ENCODE results near the gene SLC22A15. TPM values are rescaled to one million over a fixed set of nuclear protein-coding genes. Genes with fewer than 3 reads are reported as not detected.

The SLC22A15 gene
- total and polyA plus RNA-seq, 5 donors from 2014 or later = 0.03 to 0.17 TPM; not detected in 3

DNA sequence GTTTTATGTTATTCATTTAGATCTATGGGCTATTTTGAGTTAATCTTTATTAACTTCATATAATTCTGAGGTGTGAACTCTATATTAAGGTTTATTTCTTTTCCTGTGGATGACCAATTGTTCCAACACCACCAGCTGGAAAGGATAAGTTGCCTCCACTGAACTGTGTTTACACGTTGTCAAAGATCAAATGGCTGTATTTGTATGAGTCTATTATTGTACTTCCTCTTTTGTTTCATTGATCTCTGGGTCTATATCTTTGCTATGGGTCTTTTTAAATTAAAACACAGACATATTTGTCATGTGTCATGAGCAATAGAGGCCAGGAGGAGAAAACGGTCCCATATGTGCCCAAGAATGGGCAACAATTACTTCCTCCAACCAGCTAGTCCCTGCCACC lies 129.7 kb downstream of the SLC22A15 start:
- no peak overlapping the region for H3K4me3 Mint-ChIP-seq
- no peak overlapping the region for H3K27ac ChIP-seq (ENCODE audit: insufficient read depth, low read length, poor library complexity, severe bottlenecking)
- no peaks in the 10 kb centered on the region for H3K36me3 Mint-ChIP-seq
- no peaks in the 10 kb centered on the region for H3K4me1 ChIP-seq (ENCODE audit: control insufficient read depth, insufficient read depth, low read length, poor library complexity, severe bottlenecking)
- DNase-seq = no peak
- H3K36me3 ChIP-seq (ENCODE audit: control insufficient read depth, insufficient read depth, low read length) = no peaks in the 10 kb centered on the region
- H3K27me3 ChIP-seq (ENCODE audit: control insufficient read depth, insufficient read depth, low read length) = peaks cover 7% of the 10 kb centered on the region
- no peak overlapping the region for H3K4me3 ChIP-seq (ENCODE audit: low read depth, low read length)
- no peak overlapping the region for H3K27ac Mint-ChIP-seq
- peaks cover 24% of the 10 kb centered on the region for H3K27me3 Mint-ChIP-seq
- no peaks in the 10 kb centered on the region for H3K9me3 Mint-ChIP-seq
- no peaks in the 10 kb centered on the region for H3K4me1 Mint-ChIP-seq
- H3K9me3 ChIP-seq (ENCODE audit: control insufficient read depth in 2 of 2, low read length in 2 of 2) = no peaks in the 10 kb centered on the region
- no peak for ATAC-seq (ENCODE audit: low read depth in 2 of 2)

DNA sequence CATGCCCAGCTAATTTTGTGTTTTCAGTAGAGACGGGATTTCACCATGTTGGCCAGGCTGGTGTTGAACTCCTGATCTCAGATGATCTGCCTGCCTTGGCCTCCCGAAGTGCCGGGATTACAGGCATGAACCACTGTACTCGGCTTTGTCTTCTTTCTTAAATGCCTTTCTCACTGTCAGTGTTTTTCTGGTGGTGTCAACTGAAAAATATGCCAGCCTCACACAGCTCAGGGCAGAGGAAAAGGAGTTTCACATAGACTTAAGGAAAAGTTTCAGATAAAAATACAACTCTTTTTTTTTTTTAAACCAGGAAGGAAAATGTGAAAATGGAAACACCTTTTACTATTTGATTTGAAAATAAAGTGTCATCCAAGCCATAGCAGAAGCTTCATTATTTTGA lies 130.3 kb downstream of the SLC22A15 start:
- H3K4me3 Mint-ChIP-seq = no peak overlapping the region
- no peaks in the 10 kb centered on the region for H3K4me1 Mint-ChIP-seq
- H3K27me3 Mint-ChIP-seq = peaks cover 27% of the 10 kb centered on the region
- H3K9me3 Mint-ChIP-seq = peaks cover 0 to 2% (median 0%) of the 10 kb centered on the region in 7 donors
- no peaks in the 10 kb centered on the region for H3K36me3 Mint-ChIP-seq
- H3K4me1 ChIP-seq (ENCODE audit: control insufficient read depth, insufficient read depth, low read length, poor library complexity, severe bottlenecking) = no peaks in the 10 kb centered on the region
- H3K27ac ChIP-seq (ENCODE audit: insufficient read depth, low read length, poor library complexity, severe bottlenecking) = no peak overlapping the region
- H3K4me3 ChIP-seq (ENCODE audit: low read depth, low read length) = no peak overlapping the region
- H3K27me3 ChIP-seq (ENCODE audit: control insufficient read depth, insufficient read depth, low read length) = peaks cover 8% of the 10 kb centered on the region
- H3K9me3 ChIP-seq (ENCODE audit: control insufficient read depth in 2 of 2, low read length in 2 of 2) = no peaks in the 10 kb centered on the region
- ATAC-seq (ENCODE audit: low read depth in 2 of 2) (no peak), DNase-seq (no peak)
- no peak overlapping the region for H3K27ac Mint-ChIP-seq
- no peaks in the 10 kb centered on the region for H3K36me3 ChIP-seq (ENCODE audit: control insufficient read depth, insufficient read depth, low read length)

DNA sequence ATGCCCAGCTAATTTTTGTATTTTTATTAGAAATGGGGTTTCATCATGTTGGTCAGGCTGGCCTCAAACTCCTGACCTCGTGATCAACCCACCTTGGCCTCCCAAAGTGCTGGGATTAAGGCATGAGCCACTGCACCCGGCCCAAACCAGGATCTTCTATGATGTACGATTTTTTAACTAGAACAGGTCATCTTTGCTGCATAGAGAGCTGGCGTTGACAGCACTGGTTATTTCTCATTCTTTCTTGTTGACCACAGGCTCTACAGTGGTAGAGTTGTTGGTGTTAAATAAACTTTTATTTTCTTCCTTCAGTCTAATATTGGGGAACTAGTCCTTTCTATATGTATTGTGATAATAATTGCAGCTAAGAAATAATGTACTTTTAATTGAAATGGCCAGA lies 131.1 kb downstream of the SLC22A15 start:
- no peaks in the 10 kb centered on the region for H3K9me3 ChIP-seq (ENCODE audit: control insufficient read depth in 2 of 2, low read length in 2 of 2)
- Mint-ChIP-seq H3K27me3 (peaks cover 25% of the 10 kb centered on the region), H3K9me3 (peaks cover 0 to 2% (median 0%) of the 10 kb centered on the region in 7 donors), H3K4me1 (no peaks in the 10 kb centered on the region), H3K27ac (no peak overlapping the region), H3K36me3 (no peaks in the 10 kb centered on the region), H3K4me3 (no peak overlapping the region)
- no peak for DNase-seq
- H3K27me3 ChIP-seq (ENCODE audit: control insufficient read depth, insufficient read depth, low read length) = peaks cover 10% of the 10 kb centered on the region
- H3K27ac ChIP-seq (ENCODE audit: insufficient read depth, low read length, poor library complexity, severe bottlenecking) = no peak overlapping the region
- H3K4me1 ChIP-seq (ENCODE audit: control insufficient read depth, insufficient read depth, low read length, poor library complexity, severe bottlenecking) = no peaks in the 10 kb centered on the region
- ATAC-seq (ENCODE audit: low read depth in 2 of 2) = no peak
- H3K36me3 ChIP-seq (ENCODE audit: control insufficient read depth, insufficient read depth, low read length) = no peaks in the 10 kb centered on the region
- H3K4me3 ChIP-seq (ENCODE audit: low read depth, low read length) = no peak overlapping the region

DNA sequence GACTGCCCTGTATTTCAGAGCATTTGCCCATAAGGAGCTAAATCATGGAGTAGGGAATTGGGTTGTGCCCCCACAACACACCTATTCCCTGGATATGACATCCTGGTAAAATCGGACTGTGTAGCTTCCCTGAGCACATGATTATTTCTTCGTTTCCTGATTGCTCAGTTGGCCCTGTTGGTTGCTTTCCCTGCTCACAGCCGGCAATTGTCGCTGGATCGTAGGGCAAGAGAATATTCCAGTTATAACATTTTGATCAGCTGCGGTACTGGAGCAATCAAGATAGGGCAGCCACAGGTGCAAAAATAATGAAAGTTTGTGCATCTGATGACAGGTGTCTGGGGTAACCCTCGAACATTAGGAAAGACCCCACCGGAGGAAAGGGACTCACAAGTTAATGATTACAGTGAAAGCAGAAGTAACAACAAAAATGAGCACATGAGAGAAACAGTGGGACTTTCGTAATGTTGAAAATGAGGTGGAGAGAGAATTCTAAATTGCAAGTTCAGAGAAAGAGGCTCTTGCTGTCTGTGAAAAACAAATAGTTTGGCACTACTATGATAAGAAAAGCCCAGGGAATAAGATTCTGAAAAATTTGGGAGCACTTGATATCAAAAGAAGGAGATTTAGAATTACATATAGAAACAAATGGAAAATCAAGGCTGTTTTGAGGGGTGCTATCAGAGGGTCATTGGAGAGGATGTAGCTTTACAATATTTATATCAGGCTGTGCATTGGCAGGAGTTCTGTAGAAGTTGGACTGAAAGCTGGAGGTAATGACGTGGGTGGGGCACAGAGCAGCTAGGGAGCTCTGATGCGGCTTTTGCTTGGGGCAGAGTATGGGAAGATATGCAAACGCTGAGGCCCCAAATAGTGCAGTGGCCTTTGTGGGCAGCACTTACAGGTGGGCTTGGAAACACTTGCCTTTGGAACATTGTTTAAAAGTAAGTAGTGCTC lies 134.5 kb downstream of the SLC22A15 start, which contains the start of gene MAB21L3:
Gene MAB21L3 (plus strand): TSS at position 833 of the 957 bp plus-strand sequence. CDS start 1,217 bp downstream, outside the sequence.
- no peak within 1 kb of the TSS for H3K4me3 Mint-ChIP-seq

DNA sequence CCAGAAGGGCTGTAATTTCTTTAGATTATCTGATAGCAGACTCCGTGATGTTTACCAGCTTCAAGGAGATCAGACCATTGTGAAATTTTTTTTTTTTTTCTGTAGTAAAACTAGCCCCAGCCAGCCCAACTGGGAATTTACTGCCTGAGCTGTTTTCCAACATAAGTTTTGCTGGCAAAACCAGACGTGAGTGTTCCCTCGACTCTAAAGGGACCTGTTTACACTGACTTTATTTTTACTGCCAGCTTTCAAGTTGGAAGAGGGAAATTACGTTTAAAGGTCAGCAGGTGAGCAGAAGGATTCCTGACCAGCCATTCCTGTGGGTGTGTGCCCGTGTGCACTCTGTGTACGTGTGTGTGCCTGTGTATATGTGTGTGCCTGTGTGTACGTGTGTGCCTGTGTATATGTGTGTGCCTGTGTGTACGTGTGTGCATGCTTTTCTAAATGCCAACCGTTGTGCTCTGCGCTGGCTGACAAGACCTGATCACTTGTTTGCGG lies 135.3 kb downstream of the SLC22A15 start:
- Mint-ChIP-seq H3K36me3 (no peaks in the 10 kb centered on the region), H3K9me3 (peaks cover 0 to 2% (median 0%) of the 10 kb centered on the region in 7 donors), H3K4me3 (no peak overlapping the region), H3K4me1 (no peaks in the 10 kb centered on the region), H3K27me3 (peaks cover 34% of the 10 kb centered on the region), H3K27ac (no peak overlapping the region)
- no peak overlapping the region for H3K4me3 ChIP-seq (ENCODE audit: low read depth, low read length)
- no peaks in the 10 kb centered on the region for H3K4me1 ChIP-seq (ENCODE audit: control insufficient read depth, insufficient read depth, low read length, poor library complexity, severe bottlenecking)
- H3K9me3 ChIP-seq (ENCODE audit: control insufficient read depth in 2 of 2, low read length in 2 of 2) = no peaks in the 10 kb centered on the region
- DNase-seq (no peak), ATAC-seq (ENCODE audit: low read depth in 2 of 2) (no peak)
- H3K27me3 ChIP-seq (ENCODE audit: control insufficient read depth, insufficient read depth, low read length) = peaks cover 12% of the 10 kb centered on the region
- H3K36me3 ChIP-seq (ENCODE audit: control insufficient read depth, insufficient read depth, low read length) = no peaks in the 10 kb centered on the region
- H3K27ac ChIP-seq (ENCODE audit: insufficient read depth, low read length, poor library complexity, severe bottlenecking) = no peak overlapping the region

More for the DNA sequence above, 134.5 kb downstream of the SLC22A15 start, which contains the start of gene MAB21L3:
- H3K4me1 Mint-ChIP-seq = no peaks in the 10 kb centered on the region
- Histone ChIP-seq H3K4me3 (ENCODE audit: low read depth, low read length) (no peak within 1 kb of the TSS), H3K27ac (ENCODE audit: insufficient read depth, low read length, poor library complexity, severe bottlenecking) (no peak within 1 kb of the TSS), H3K9me3 (ENCODE audit: control insufficient read depth in 2 of 2, low read length in 2 of 2) (no peaks in the 10 kb centered on the region), H3K4me1 (ENCODE audit: control insufficient read depth, insufficient read depth, low read length, poor library complexity, severe bottlenecking) (no peaks in the 10 kb centered on the region), H3K27me3 (ENCODE audit: control insufficient read depth, insufficient read depth, low read length) (peaks cover 12% of the 10 kb centered on the region), H3K36me3 (ENCODE audit: control insufficient read depth, insufficient read depth, low read length) (no peaks in the 10 kb centered on the region)
- ATAC-seq (ENCODE audit: low read depth in 2 of 2) (no peak), DNase-seq (no peak)
- peak within 1 kb of the TSS in 1 of 3 donors; percentile 21 for H3K27ac Mint-ChIP-seq
- peaks cover 33% of the 10 kb centered on the region for H3K27me3 Mint-ChIP-seq
- no peaks in the 10 kb centered on the region for H3K36me3 Mint-ChIP-seq
- H3K9me3 Mint-ChIP-seq = peaks cover 0 to 2% (median 0%) of the 10 kb centered on the region in 7 donors

DNA sequence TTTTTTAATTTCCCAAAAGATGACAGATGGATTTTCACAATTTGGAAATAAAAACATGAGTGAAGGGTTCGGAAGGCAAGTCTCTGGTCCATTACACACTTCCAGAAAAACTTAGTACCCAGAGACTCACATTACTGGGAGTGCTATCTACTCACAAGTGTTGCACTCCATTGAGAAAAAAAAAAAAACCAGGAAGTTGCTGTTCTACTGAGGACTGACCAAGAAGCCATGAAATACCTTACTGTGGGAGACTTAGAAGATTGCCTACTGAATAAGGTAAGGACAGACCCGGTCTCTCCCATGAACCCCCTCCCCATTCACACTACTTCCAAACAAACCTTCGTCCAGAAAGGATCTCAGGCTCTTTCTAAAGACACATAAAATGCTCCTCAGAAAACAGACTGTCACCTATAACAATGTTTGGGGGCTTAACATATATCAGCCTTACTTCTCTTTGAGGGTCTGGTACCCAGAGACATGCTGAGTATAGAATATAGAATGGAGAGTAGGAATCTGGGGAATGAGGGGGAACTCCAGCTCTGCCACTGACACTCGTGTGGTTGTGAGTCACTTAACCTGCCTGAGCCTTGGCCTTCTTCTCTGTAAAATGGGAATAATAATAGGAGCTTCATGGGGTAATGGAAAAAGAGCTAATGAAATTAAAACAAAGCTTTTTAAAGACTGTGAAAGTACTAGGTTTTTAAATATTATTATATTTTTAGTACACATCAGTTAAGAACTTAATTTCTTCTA lies 136.3 kb downstream of the SLC22A15 start:
- ATAC-seq (ENCODE audit: low read depth in 2 of 2) = no peak
- H3K4me1 Mint-ChIP-seq = no peaks in the 10 kb centered on the region

DNA sequence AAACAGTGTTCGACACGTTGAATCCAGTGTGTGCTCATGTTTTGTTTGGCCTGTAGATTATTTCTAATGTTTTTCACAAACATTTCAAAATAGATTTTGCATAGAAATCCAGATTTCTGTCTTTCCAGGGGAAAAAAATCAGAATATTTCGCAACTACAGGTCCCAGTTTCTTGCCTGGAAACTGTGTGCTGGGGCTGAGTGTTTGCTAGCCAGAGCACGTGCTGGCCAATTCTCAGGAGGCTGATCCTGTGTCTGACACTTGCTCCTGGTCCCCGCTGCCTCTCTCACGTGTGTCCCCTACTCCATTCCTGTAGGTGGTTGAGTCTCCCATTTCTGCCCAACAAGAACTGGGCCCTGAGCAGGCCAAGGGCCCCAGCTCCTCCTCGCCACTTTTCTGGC lies 137.3 kb downstream of the SLC22A15 start:
- H3K9me3 Mint-ChIP-seq = peaks cover 0 to 2% (median 0%) of the 10 kb centered on the region in 7 donors
- H3K27me3 ChIP-seq (ENCODE audit: control insufficient read depth, insufficient read depth, low read length) = peaks cover 12% of the 10 kb centered on the region
- peaks cover 32% of the 10 kb centered on the region for H3K27me3 Mint-ChIP-seq
- H3K27ac Mint-ChIP-seq = no peak overlapping the region
- no peak overlapping the region for H3K4me3 Mint-ChIP-seq
- DNase-seq = no peak
- H3K27ac ChIP-seq (ENCODE audit: insufficient read depth, low read length, poor library complexity, severe bottlenecking) = no peak overlapping the region
- no peaks in the 10 kb centered on the region for H3K4me1 Mint-ChIP-seq
- H3K36me3 ChIP-seq (ENCODE audit: control insufficient read depth, insufficient read depth, low read length) = no peaks in the 10 kb centered on the region
- no peaks in the 10 kb centered on the region for H3K36me3 Mint-ChIP-seq
- no peak for ATAC-seq (ENCODE audit: low read depth in 2 of 2)
- H3K9me3 ChIP-seq (ENCODE audit: control insufficient read depth in 2 of 2, low read length in 2 of 2) = no peaks in the 10 kb centered on the region
- no peaks in the 10 kb centered on the region for H3K4me1 ChIP-seq (ENCODE audit: control insufficient read depth, insufficient read depth, low read length, poor library complexity, severe bottlenecking)
- H3K4me3 ChIP-seq (ENCODE audit: low read depth, low read length) = no peak overlapping the region

More for the DNA sequence above, 136.3 kb downstream of the SLC22A15 start:
- Histone ChIP-seq H3K4me1 (ENCODE audit: control insufficient read depth, insufficient read depth, low read length, poor library complexity, severe bottlenecking) (no peaks in the 10 kb centered on the region), H3K27me3 (ENCODE audit: control insufficient read depth, insufficient read depth, low read length) (peaks cover 12% of the 10 kb centered on the region), H3K27ac (ENCODE audit: insufficient read depth, low read length, poor library complexity, severe bottlenecking) (no peak overlapping the region), H3K36me3 (ENCODE audit: control insufficient read depth, insufficient read depth, low read length) (no peaks in the 10 kb centered on the region), H3K4me3 (ENCODE audit: low read depth, low read length) (no peak overlapping the region), H3K9me3 (ENCODE audit: control insufficient read depth in 2 of 2, low read length in 2 of 2) (no peaks in the 10 kb centered on the region)
- H3K9me3 Mint-ChIP-seq = peaks cover 0 to 2% (median 0%) of the 10 kb centered on the region in 7 donors
- no peak for DNase-seq
- no peak overlapping the region for H3K27ac Mint-ChIP-seq
- no peak overlapping the region for H3K4me3 Mint-ChIP-seq
- H3K27me3 Mint-ChIP-seq = peaks cover 34% of the 10 kb centered on the region
- H3K36me3 Mint-ChIP-seq = no peaks in the 10 kb centered on the region
